ENCODE measurements around the gene ZNF280A.

- TF ChIP-seq TAF1 (IDR thresholded peaks at IDR 0.05; ENCODE audit: low read depth), result no peak
- no peak for TF ChIP-seq YY1 (IDR thresholded peaks at IDR 0.05; ENCODE audit: low read depth)
- no peak for TF ChIP-seq EGR1 (IDR thresholded peaks at IDR 0.05)
- no peak for TF ChIP-seq EP300 (IDR thresholded peaks at IDR 0.05; ENCODE audit: borderline replicate concordance)
- TF ChIP-seq REST (IDR thresholded peaks at IDR 0.05; ENCODE audit: low read depth), result no peak
- TF ChIP-seq MAX (IDR thresholded peaks at IDR 0.05), result no peak
- no peak for TF ChIP-seq RAD21 (IDR thresholded peaks at IDR 0.05; ENCODE audit: low read depth)
- no peak for TF ChIP-seq CREB1 (IDR thresholded peaks at IDR 0.05; ENCODE audit: low read depth)
- TF ChIP-seq TEAD4 (IDR thresholded peaks at IDR 0.05), result no peak
Observed at GRCh38 chr22:22527312-22527711, 7.2 kb upstream of the ZNF280A start.

Measured in Ishikawa (cell line).